ENCODE measurements around the gene MRPL51.

MRPL51 gene

GRCh38 chr12:6540181-6540877, 47.3 kb upstream of the MRPL51 start:
- H3K4me3 ChIP-seq (ENCODE audit: low read length in 2 of 2) = no peak overlapping the region
- peaks cover 0 to 2% of the 10 kb centered on the region in 2 donors for H3K9me3 ChIP-seq (replicated peaks in 1 of 2; ENCODE audit: control insufficient read depth in 2 of 2, insufficient read depth in 1 of 2, low read depth in 1 of 2, low read length in 2 of 2)
- H2BK120ac ChIP-seq (ENCODE audit: low read depth, low read length) = no peak overlapping the region
- H2BK12ac ChIP-seq (ENCODE audit: low read length) = no peak overlapping the region
- no peak overlapping the region for H2AFZ ChIP-seq (ENCODE audit: low read length)
- peak overlapping the region; percentile 46 for H4K91ac ChIP-seq (ENCODE audit: low read depth, low read length, poor library complexity)
- H3K79me1 ChIP-seq (ENCODE audit: low read depth, low read length) = peaks cover 7% of the 10 kb centered on the region
- peak overlapping the region; percentile 69 for H2AK5ac ChIP-seq (ENCODE audit: low read depth, low read length)
- no peaks in the 10 kb centered on the region for H3K27me3 ChIP-seq (ENCODE audit: control insufficient read depth in 3 of 3, insufficient read depth in 3 of 3, low read depth in 1 of 3, low read length in 3 of 3)
- no peak overlapping the region for H4K8ac ChIP-seq (ENCODE audit: low read depth, low read length)
- peak overlapping the region; percentile 45 for H3K27ac ChIP-seq (replicated peaks; ENCODE audit: low read length)
- peak overlapping the region; percentile 32 for H2BK15ac ChIP-seq (ENCODE audit: low read length)
- H3K4me2 ChIP-seq (ENCODE audit: insufficient read depth, low read length, poor library complexity, severe bottlenecking) = peak overlapping the region; percentile 31
- no peak for DNase-seq (ENCODE audit: low spot score)
- no peak overlapping the region for H3K9ac ChIP-seq (ENCODE audit: low read depth, low read length, poor library complexity)
- peaks cover 17 to 30% of the 10 kb centered on the region in 2 donors for H3K4me1 ChIP-seq (ENCODE audit: control insufficient read depth in 2 of 2, insufficient read depth in 1 of 2, low read depth in 1 of 2, low read length in 2 of 2)
- no CpG with 5 or more reads among the region's 35 CpGs for WGBS, 2 donors (ENCODE audit: extremely low coverage in 2 of 2, insufficient read length in 2 of 2, insufficient replicate concordance in 1 of 2)
- no peak overlapping the region for H2BK5ac ChIP-seq (ENCODE audit: low read length)
- H3K23ac ChIP-seq (ENCODE audit: low read depth, low read length, poor library complexity) = peak overlapping the region; percentile 74
- H3K4ac ChIP-seq (ENCODE audit: low read length) = no peak overlapping the region
- H3K36me3 ChIP-seq (replicated peaks in 1 of 2; ENCODE audit: control insufficient read depth in 2 of 2, insufficient read depth in 2 of 2, low read length in 2 of 2) = peaks cover 42 to 66% of the 10 kb centered on the region in 2 donors
- H3K18ac ChIP-seq (ENCODE audit: low read length) = no peak overlapping the region
- no peak overlapping the region for H3K14ac ChIP-seq (ENCODE audit: low read length)

- H2BK5ac ChIP-seq (ENCODE audit: low read length) = no peak overlapping the region
- H2BK12ac ChIP-seq (ENCODE audit: low read length) = peak overlapping the region; percentile 16
- peaks cover 43 to 65% of the 10 kb centered on the region in 2 donors for H3K36me3 ChIP-seq (replicated peaks in 1 of 2; ENCODE audit: control insufficient read depth in 2 of 2, insufficient read depth in 2 of 2, low read length in 2 of 2)
- H3K27me3 ChIP-seq (ENCODE audit: control insufficient read depth in 3 of 3, insufficient read depth in 3 of 3, low read depth in 1 of 3, low read length in 3 of 3) = no peaks in the 10 kb centered on the region
- peaks cover 8% of the 10 kb centered on the region for H3K79me1 ChIP-seq (ENCODE audit: low read depth, low read length)
- no CpG with 5 or more reads among the region's 14 CpGs for WGBS, 2 donors (ENCODE audit: extremely low coverage in 2 of 2, insufficient read length in 2 of 2, insufficient replicate concordance in 1 of 2)
- no peak overlapping the region for H3K4ac ChIP-seq (ENCODE audit: low read length)
- peak overlapping the region; percentile 27 for H3K27ac ChIP-seq (replicated peaks; ENCODE audit: low read length)
- H3K4me2 ChIP-seq (ENCODE audit: insufficient read depth, low read length, poor library complexity, severe bottlenecking) = no peak overlapping the region
- peak overlapping the region; percentile 53 for H3K23ac ChIP-seq (ENCODE audit: low read depth, low read length, poor library complexity)
- peaks cover 0 to 2% of the 10 kb centered on the region in 2 donors for H3K9me3 ChIP-seq (replicated peaks in 1 of 2; ENCODE audit: control insufficient read depth in 2 of 2, insufficient read depth in 1 of 2, low read depth in 1 of 2, low read length in 2 of 2)
- no peak overlapping the region for H2AFZ ChIP-seq (ENCODE audit: low read length)
- H4K91ac ChIP-seq (ENCODE audit: low read depth, low read length, poor library complexity) = peak overlapping the region; percentile 46
- no peak overlapping the region for H3K18ac ChIP-seq (ENCODE audit: low read length)
- DNase-seq (ENCODE audit: low spot score) = no peak
- H3K14ac ChIP-seq (ENCODE audit: low read length) = no peak overlapping the region
- peak overlapping the region; percentile 32 for H2BK15ac ChIP-seq (ENCODE audit: low read length)
- H2BK120ac ChIP-seq (ENCODE audit: low read depth, low read length) = no peak overlapping the region
- no peak overlapping the region for H3K4me3 ChIP-seq (ENCODE audit: low read length in 2 of 2)
- H3K4me1 ChIP-seq (ENCODE audit: control insufficient read depth in 2 of 2, insufficient read depth in 1 of 2, low read depth in 1 of 2, low read length in 2 of 2) = peaks cover 17 to 33% of the 10 kb centered on the region in 2 donors
- no peak overlapping the region for H4K8ac ChIP-seq (ENCODE audit: low read depth, low read length)
- H3K9ac ChIP-seq (ENCODE audit: low read depth, low read length, poor library complexity) = peak overlapping the region; percentile 70
- H2AK5ac ChIP-seq (ENCODE audit: low read depth, low read length) = peak overlapping the region; percentile 69
Measured at GRCh38 chr12:6539707-6540134, 46.7 kb upstream of the MRPL51 start.

DNA sequence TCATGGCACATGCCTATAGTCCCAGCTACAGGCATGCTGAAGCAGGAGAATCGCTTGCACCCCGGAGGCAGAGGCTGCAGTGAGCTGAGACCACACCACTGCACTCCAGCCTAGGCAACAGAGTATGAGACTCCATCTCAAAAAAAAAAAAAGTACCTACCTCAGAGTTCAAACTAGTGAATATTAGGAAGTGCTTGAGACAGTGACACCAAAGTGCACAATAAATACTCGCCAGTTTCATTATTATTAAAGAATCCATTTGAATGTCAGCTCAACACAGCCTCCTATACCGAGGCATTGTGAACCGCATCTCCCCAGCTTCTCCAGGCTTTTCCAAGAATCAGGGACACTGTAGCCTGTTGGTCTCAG, 46.2 kb upstream of the MRPL51 start:
- H2BK15ac ChIP-seq (ENCODE audit: low read length) = no peak overlapping the region
- no peak overlapping the region for H3K14ac ChIP-seq (ENCODE audit: low read length)
- no peak overlapping the region for H3K18ac ChIP-seq (ENCODE audit: low read length)
- H2AK5ac ChIP-seq (ENCODE audit: low read depth, low read length) = no peak overlapping the region
- no peak overlapping the region for H2BK120ac ChIP-seq (ENCODE audit: low read depth, low read length)
- no peak for DNase-seq (ENCODE audit: low spot score)
- H2BK5ac ChIP-seq (ENCODE audit: low read length) = no peak overlapping the region
- no peaks in the 10 kb centered on the region for H3K27me3 ChIP-seq (ENCODE audit: control insufficient read depth in 3 of 3, insufficient read depth in 3 of 3, low read depth in 1 of 3, low read length in 3 of 3)
- no peak overlapping the region for H2AFZ ChIP-seq (ENCODE audit: low read length)
- no peak overlapping the region for H4K8ac ChIP-seq (ENCODE audit: low read depth, low read length)
- H3K79me1 ChIP-seq (ENCODE audit: low read depth, low read length) = peaks cover 11% of the 10 kb centered on the region
- H3K4ac ChIP-seq (ENCODE audit: low read length) = no peak overlapping the region
- peaks cover 0 to 2% of the 10 kb centered on the region in 2 donors for H3K9me3 ChIP-seq (replicated peaks in 1 of 2; ENCODE audit: control insufficient read depth in 2 of 2, insufficient read depth in 1 of 2, low read depth in 1 of 2, low read length in 2 of 2)
- H3K4me3 ChIP-seq (ENCODE audit: low read length in 2 of 2) = no peak overlapping the region
- no peak overlapping the region for H4K91ac ChIP-seq (ENCODE audit: low read depth, low read length, poor library complexity)
- no CpG with 5 or more reads among the region's 5 CpGs for WGBS, 2 donors (ENCODE audit: extremely low coverage in 2 of 2, insufficient read length in 2 of 2, insufficient replicate concordance in 1 of 2)
- H3K27ac ChIP-seq (replicated peaks; ENCODE audit: low read length) = no peak overlapping the region
- H3K4me2 ChIP-seq (ENCODE audit: insufficient read depth, low read length, poor library complexity, severe bottlenecking) = no peak overlapping the region
- peaks cover 41 to 61% of the 10 kb centered on the region in 2 donors for H3K36me3 ChIP-seq (replicated peaks in 1 of 2; ENCODE audit: control insufficient read depth in 2 of 2, insufficient read depth in 2 of 2, low read length in 2 of 2)
- peaks cover 17 to 33% of the 10 kb centered on the region in 2 donors for H3K4me1 ChIP-seq (ENCODE audit: control insufficient read depth in 2 of 2, insufficient read depth in 1 of 2, low read depth in 1 of 2, low read length in 2 of 2)
- no peak overlapping the region for H3K9ac ChIP-seq (ENCODE audit: low read depth, low read length, poor library complexity)
- H2BK12ac ChIP-seq (ENCODE audit: low read length) = no peak overlapping the region
- H3K23ac ChIP-seq (ENCODE audit: low read depth, low read length, poor library complexity) = no peak overlapping the region

DNA sequence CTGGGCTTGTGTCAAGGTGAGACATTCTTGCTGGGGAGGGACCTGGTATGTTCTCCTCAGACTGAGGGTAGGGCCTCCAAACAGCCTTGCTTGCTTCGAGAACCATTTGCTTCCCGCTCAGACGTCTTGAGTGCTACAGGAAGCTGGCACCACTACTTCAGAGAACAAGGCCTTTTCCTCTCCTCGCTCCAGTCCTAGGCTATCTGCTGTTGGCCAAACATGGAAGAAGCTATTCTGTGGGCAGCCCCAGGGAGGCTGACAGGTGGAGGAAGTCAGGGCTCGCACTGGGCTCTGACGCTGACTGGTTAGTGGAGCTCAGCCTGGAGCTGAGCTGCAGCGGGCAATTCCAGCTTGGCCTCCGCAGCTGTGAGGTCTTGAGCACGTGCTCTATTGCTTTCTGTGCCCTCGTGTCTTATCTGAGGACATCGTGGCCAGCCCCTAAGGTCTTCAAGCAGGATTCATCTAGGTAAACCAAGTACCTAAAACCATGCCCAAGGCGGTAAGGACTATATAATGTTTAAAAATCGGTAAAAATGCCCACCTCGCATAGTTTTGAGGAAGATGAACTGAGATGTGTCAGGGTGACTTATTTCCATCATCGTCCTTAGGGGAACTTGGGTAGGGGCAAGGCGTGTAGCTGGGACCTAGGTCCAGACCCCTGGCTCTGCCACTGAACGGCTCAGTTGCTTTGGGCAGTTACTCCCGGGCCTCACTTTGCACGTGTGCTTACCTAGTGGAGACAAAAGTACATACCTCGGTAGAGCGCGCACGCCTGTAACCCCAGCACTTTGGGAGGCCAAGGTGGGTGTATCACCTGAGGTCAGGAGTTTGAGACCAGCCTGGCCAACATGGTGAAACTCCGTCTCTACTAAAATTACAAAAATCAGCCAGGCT, 45.6 kb upstream of the MRPL51 start:
- H3K36me3 ChIP-seq (replicated peaks in 1 of 2; ENCODE audit: control insufficient read depth in 2 of 2, insufficient read depth in 2 of 2, low read length in 2 of 2) = peaks cover 39 to 56% of the 10 kb centered on the region in 2 donors

More for the DNA sequence above, 45.6 kb upstream of the MRPL51 start:
- no peak overlapping the region for H3K23ac ChIP-seq (ENCODE audit: low read depth, low read length, poor library complexity)
- H3K27me3 ChIP-seq (ENCODE audit: control insufficient read depth in 3 of 3, insufficient read depth in 3 of 3, low read depth in 1 of 3, low read length in 3 of 3) = no peaks in the 10 kb centered on the region
- no peak overlapping the region for H4K91ac ChIP-seq (ENCODE audit: low read depth, low read length, poor library complexity)
- H3K4me2 ChIP-seq (ENCODE audit: insufficient read depth, low read length, poor library complexity, severe bottlenecking) = no peak overlapping the region
- no peak overlapping the region for H2BK120ac ChIP-seq (ENCODE audit: low read depth, low read length)
- H2AK5ac ChIP-seq (ENCODE audit: low read depth, low read length) = no peak overlapping the region
- no peak overlapping the region for H3K4ac ChIP-seq (ENCODE audit: low read length)
- H2BK5ac ChIP-seq (ENCODE audit: low read length) = no peak overlapping the region
- H3K18ac ChIP-seq (ENCODE audit: low read length) = no peak overlapping the region
- peak overlapping the region; percentile 14 for H3K27ac ChIP-seq (replicated peaks; ENCODE audit: low read length)
- WGBS, 2 donors (ENCODE audit: extremely low coverage in 2 of 2, insufficient read length in 2 of 2, insufficient replicate concordance in 1 of 2) = no CpG with 5 or more reads among the region's 24 CpGs
- no peak overlapping the region for H4K8ac ChIP-seq (ENCODE audit: low read depth, low read length)
- H2BK12ac ChIP-seq (ENCODE audit: low read length) = no peak overlapping the region
- no peak overlapping the region for H2BK15ac ChIP-seq (ENCODE audit: low read length)
- H2AFZ ChIP-seq (ENCODE audit: low read length) = no peak overlapping the region
- H3K9ac ChIP-seq (ENCODE audit: low read depth, low read length, poor library complexity) = no peak overlapping the region
- peaks cover 11% of the 10 kb centered on the region for H3K79me1 ChIP-seq (ENCODE audit: low read depth, low read length)
- DNase-seq (ENCODE audit: low spot score) = no peak
- peaks cover 17 to 33% of the 10 kb centered on the region in 2 donors for H3K4me1 ChIP-seq (ENCODE audit: control insufficient read depth in 2 of 2, insufficient read depth in 1 of 2, low read depth in 1 of 2, low read length in 2 of 2)
- no peak overlapping the region for H3K14ac ChIP-seq (ENCODE audit: low read length)
- H3K4me3 ChIP-seq (ENCODE audit: low read length in 2 of 2) = peak overlapping the region in 1 of 2 donors; percentile 41
- peaks cover 0 to 2% of the 10 kb centered on the region in 2 donors for H3K9me3 ChIP-seq (replicated peaks in 1 of 2; ENCODE audit: control insufficient read depth in 2 of 2, insufficient read depth in 1 of 2, low read depth in 1 of 2, low read length in 2 of 2)

Measured in neuronal stem cell (in vitro differentiated cells).